Nephron progenitor cell (in vitro differentiated cells): Measurements from ENCODE around the gene IL36RN.

ENCODE experiments used
- DNase-seq: peaks from one replicate; pipeline ENCODE4 v3.0.0; 2021
- H3K27ac Mint-ChIP-seq: 2 replicates; pipeline ENCODE4 v1.8.0; 2021; ENCODE audit warnings: mild to moderate bottlenecking, moderate library complexity, mixed read lengths
- H3K27me3 Mint-ChIP-seq: 2 replicates; pipeline ENCODE4 v1.8.0; 2021; ENCODE audit warnings: mild to moderate bottlenecking, low read depth, mixed read lengths; ENCODE audit not compliant: poor library complexity
- H3K36me3 Mint-ChIP-seq: 2 replicates; pipeline ENCODE4 v1.8.0; 2021; ENCODE audit warnings: low read depth, mixed read lengths
- H3K4me1 Mint-ChIP-seq: 2 replicates; pipeline ENCODE4 v1.8.0; 2021; ENCODE audit warnings: mixed read lengths
- H3K4me3 Mint-ChIP-seq: 2 replicates; pipeline ENCODE4 v1.8.0; 2021; ENCODE audit warnings: mild to moderate bottlenecking, moderate library complexity, mixed read lengths
- H3K9me3 Mint-ChIP-seq: 2 replicates; pipeline ENCODE4 v1.8.0; 2021; ENCODE audit warnings: mild to moderate bottlenecking, moderate library complexity, mixed read lengths
- TF ChIP-seq, protein P1 (sequence below): fragments of 200-600 bp; sonication (generic); IDR thresholded peaks from 2 replicates; pipeline ENCODE4 v1.5.0; 2021; ENCODE audit warnings: antibody characterized with exemption

IL36RN gene

GRCh38 chr2:113013336-113013661 is 45.7 kb upstream of the IL36RN start:
- H3K36me3 Mint-ChIP-seq, result no peaks in the 10 kb centered on the region
- TF ChIP-seq, protein P1, sequence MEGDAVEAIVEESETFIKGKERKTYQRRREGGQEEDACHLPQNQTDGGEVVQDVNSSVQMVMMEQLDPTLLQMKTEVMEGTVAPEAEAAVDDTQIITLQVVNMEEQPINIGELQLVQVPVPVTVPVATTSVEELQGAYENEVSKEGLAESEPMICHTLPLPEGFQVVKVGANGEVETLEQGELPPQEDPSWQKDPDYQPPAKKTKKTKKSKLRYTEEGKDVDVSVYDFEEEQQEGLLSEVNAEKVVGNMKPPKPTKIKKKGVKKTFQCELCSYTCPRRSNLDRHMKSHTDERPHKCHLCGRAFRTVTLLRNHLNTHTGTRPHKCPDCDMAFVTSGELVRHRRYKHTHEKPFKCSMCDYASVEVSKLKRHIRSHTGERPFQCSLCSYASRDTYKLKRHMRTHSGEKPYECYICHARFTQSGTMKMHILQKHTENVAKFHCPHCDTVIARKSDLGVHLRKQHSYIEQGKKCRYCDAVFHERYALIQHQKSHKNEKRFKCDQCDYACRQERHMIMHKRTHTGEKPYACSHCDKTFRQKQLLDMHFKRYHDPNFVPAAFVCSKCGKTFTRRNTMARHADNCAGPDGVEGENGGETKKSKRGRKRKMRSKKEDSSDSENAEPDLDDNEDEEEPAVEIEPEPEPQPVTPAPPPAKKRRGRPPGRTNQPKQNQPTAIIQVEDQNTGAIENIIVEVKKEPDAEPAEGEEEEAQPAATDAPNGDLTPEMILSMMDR, result no peak
- H3K27me3 Mint-ChIP-seq, result peaks cover 56% of the 10 kb centered on the region
- H3K4me1 Mint-ChIP-seq, result no peaks in the 10 kb centered on the region
- no peak for DNase-seq
- peaks cover 14% of the 10 kb centered on the region for H3K9me3 Mint-ChIP-seq
- H3K4me3 Mint-ChIP-seq, result no peak overlapping the region
- H3K27ac Mint-ChIP-seq, result no peak overlapping the region

GRCh38 chr2:113014067-113014466 is 44.9 kb upstream of the IL36RN start:
- TF ChIP-seq, protein P1, result no peak
- Mint-ChIP-seq H3K9me3 (peaks cover 22% of the 10 kb centered on the region), H3K27ac (no peak overlapping the region), H3K4me3 (no peak overlapping the region), H3K36me3 (no peaks in the 10 kb centered on the region), H3K4me1 (no peaks in the 10 kb centered on the region), H3K27me3 (peaks cover 60% of the 10 kb centered on the region)
- DNase-seq, result no peak

DNA sequence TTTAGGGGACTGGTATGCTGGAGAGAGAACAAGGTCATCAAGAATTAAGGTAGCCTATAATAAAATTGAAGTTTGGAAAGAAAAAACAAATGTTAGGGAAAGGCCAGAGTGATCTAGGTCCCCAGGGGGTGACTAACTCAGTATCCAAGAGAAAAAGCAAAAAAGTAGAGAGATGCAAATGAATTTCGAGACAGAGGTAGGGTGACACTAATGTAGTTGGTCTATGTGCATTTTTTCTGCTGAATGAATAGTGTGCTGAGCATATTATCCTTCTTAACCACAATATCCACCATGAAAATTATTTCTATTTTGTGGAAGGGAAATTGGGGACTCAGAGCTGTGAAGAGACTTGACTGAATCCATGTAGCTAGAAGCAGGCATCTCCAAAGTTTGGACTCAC is 44.0 kb upstream of the IL36RN start:
- Mint-ChIP-seq H3K27ac (no peak overlapping the region), H3K4me1 (no peaks in the 10 kb centered on the region), H3K9me3 (peaks cover 29% of the 10 kb centered on the region), H3K4me3 (no peak overlapping the region), H3K36me3 (no peaks in the 10 kb centered on the region), H3K27me3 (peaks cover 65% of the 10 kb centered on the region)
- DNase-seq, result no peak
- TF ChIP-seq, protein P1, result no peak

- no peak for DNase-seq
- Mint-ChIP-seq H3K36me3 (no peaks in the 10 kb centered on the region), H3K4me1 (no peaks in the 10 kb centered on the region), H3K27me3 (peaks cover 63% of the 10 kb centered on the region), H3K9me3 (peaks cover 29% of the 10 kb centered on the region), H3K27ac (no peak overlapping the region), H3K4me3 (no peak overlapping the region)
- TF ChIP-seq, protein P1, result no peak
Measured at GRCh38 chr2:113015655-113016054, 43.3 kb upstream of the IL36RN start.

DNA sequence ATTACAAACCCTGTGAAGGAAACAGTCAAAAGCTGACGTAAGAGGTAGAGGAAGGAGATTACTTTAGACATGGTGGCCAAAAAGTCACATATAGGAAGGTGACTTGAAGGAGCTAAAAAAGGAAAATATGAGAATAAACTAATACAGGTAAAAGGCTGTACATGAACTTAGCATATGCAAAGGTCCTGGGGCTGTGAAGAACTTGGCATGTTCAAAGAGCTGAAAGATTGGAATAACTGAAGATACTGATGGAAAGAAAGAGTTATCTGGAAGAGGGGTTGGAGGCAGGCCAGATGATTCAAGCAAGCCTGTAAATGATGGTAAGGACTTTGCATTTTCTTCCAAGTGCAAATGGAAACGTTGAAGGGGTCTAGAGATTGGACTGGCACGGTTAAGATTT is 40.5 kb upstream of the IL36RN start:
- Mint-ChIP-seq H3K36me3 (no peaks in the 10 kb centered on the region), H3K27me3 (peaks cover 75% of the 10 kb centered on the region), H3K9me3 (peaks cover 29% of the 10 kb centered on the region)

DNA sequence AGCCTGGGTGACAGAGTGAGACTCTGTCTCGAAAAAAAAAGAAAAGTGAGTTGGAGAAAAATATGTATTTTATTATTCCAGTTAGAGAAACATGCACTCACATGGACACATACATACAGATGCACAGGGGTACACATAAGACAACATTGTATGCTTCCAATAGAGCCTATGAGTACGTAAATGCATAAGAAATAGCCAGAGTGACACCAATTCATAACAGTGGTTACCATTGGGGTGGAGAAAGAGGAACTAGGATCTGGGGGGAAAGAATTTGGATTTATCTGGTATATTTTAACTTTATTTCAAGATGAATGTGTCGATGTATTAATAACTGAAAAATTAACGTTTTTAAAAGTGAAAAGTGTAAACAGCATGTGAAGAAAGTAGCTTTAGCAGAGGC is 37.7 kb upstream of the IL36RN start:
- Mint-ChIP-seq H3K27ac (no peak overlapping the region), H3K4me3 (no peak overlapping the region), H3K36me3 (no peaks in the 10 kb centered on the region), H3K9me3 (peaks cover 22% of the 10 kb centered on the region), H3K27me3 (peaks cover 77% of the 10 kb centered on the region), H3K4me1 (no peaks in the 10 kb centered on the region)
- no peak for DNase-seq
- TF ChIP-seq, protein P1, result no peak

More for the DNA sequence above, 40.5 kb upstream of the IL36RN start:
- H3K4me3 Mint-ChIP-seq, result no peak overlapping the region
- no peaks in the 10 kb centered on the region for H3K4me1 Mint-ChIP-seq
- no peak overlapping the region for H3K27ac Mint-ChIP-seq
- TF ChIP-seq, protein P1, result no peak
- DNase-seq, result no peak
